HG03558 (cell line): ENCODE data around the gene ACAP2.
"Not testable (repeated sequence)": the region's sequence is repeated elsewhere in the genome, so short reads cannot be mapped to it uniquely, and the experiment has no call there.

ENCODE experiments used
- ATAC-seq: cut with Tn5 transposase; IDR thresholded peaks from one replicate; pipeline ENCODE4 v1.9.1; 2021; ENCODE audit warnings: moderate number of reproducible peaks; ENCODE audit not compliant: unreplicated experiment; ENCODE audit errors: extremely low read depth

Gene ACAP2

DNA sequence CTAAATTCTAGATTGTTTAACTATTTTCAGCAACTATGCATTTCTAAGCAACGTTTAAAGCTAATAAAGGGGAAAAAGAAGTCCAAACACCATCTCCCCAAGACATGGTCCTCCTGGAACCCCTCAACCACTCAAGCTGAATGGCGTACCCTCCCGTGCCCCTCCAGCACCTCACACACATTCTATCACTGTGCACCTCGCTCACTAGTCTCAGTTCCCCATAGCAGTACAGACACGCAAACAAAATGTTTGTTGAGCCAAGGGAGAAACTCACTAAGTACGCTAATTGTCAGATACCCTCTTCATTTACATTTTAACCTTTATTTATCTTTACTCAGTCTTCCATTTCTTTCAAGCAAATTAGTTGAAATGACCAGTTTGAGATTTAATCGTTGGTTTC is 48.8 kb downstream of the ACAP2 start:
- peak; percentile 44 for ATAC-seq

DNA sequence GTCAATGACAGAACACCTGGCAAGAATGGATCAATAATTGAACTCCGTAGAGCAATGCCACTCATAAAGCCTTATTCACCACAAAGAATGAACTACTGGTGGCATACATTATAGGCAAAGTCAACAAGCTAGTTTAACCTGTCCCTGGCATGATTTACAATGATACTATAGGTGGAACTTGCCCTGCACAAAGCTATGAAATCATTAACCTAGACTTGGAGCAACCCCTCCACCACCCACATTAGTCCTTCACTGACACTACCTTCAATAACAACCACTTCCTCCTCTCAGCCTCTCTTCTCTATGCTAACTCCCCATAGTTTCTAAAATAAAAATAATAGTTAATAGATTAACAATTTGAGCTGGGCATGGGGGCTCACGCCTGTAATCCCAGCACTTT is 54.4 kb downstream of the ACAP2 start:
- ATAC-seq = no peak

DNA sequence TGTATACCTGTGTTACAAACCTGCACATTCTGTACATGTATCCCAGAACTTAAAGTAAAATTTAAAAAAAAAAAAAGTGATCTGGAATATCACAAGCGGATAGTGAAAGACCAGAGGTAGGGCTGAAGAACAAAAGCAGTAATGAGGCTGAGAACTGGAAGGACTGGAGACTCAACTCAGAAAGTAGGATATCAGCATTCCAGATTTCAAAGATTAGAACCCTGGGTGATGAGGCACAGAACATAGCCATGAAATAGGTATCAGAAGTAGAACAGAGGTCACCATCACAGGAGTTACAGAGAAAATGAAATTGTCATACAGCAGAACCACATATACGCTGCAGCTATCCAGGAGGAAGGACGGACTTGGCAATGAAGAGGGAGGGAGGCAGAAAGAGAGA is 56.1 kb downstream of the ACAP2 start:
- no peak for ATAC-seq

DNA sequence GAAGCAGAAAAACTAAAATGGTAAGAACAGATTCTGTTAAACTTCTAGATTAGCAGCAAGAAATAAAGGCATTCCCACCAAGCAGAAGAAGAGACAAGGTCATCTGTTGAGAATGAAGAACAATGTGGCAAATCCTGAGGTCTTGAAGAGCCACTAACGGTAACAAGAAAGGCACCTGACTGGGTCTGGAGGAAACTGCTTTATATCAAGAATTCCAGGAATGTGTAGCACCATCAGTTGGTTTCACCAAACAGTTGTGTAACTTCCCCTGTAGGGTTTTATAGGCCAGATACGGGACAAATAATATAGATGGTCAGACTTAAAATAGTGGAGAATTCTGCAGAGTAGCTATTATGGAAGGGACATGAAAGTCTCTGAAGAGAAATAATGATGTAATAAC is 57.3 kb downstream of the ACAP2 start:
- ATAC-seq = no peak

DNA sequence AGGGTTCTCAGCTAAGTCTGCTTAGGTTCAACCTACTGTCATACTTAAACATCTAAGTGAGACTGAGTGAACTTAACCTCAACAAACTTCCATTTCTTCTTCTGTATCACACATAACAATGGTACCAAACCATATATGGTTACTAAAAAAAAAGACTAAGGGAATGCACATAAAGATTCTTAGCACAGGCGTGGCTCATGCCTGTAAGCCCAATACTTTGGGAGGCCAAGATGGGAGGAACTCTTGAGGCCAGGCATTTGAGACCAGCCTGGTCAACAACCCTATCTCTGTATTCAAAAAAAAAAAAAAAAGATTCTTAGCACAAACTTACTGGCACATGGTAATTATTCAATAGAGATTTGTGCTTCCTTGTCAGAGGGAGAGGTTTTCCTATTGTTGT is 57.9 kb downstream of the ACAP2 start:
- ATAC-seq = no peak

DNA sequence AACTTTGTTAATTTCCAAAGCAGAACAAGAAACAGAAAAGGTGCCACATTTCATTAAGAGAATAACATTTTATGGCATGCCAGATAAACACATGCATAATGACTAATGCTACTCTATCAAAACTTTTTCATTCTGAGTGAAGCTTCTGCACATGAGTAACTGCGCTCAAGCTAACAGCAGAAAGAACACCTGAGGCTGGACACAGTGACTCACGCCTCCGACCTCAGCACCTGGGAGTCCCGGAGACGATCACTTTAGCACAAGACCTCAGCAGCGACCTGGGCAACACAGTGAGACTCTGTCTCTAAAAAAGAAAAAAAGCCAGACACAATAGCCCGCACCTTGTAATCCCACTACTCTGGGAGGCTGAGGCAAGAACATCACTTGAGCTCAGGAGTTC is 70.6 kb downstream of the ACAP2 start:
- ATAC-seq = no peak

DNA sequence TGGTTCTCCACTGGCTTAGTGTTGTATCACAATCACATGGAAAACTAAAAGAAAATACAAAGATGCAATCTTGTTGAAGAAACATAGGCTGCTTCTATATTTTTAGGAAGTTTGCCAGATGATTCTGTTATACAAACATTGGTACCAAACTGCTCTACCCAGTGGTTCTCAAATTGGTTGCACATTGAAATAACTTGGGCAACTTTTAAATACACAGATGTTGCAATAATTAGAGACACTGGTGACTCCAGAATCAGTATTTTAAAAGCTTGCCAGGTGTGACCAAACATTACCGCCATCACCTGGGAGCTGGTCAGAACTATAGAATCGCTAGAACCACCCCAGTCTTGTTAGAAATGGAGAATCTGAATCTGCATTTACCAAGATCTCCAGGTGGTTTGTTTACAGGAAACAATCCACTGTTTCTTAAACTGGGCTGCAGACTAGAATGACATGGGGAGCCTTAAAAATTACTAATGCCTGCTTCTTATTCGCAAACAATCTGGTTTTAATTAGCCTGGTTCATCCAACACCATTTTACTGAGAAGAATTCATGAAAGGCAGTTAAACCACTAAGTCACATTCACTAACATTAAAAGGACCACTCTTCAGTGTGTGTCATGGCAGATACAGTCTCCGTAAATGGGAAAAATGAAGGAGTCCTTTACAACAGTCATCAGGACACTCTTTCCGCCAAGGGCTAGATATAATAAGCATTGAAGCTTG is 76.5 kb downstream of the ACAP2 start:
- ATAC-seq = no peak

DNA sequence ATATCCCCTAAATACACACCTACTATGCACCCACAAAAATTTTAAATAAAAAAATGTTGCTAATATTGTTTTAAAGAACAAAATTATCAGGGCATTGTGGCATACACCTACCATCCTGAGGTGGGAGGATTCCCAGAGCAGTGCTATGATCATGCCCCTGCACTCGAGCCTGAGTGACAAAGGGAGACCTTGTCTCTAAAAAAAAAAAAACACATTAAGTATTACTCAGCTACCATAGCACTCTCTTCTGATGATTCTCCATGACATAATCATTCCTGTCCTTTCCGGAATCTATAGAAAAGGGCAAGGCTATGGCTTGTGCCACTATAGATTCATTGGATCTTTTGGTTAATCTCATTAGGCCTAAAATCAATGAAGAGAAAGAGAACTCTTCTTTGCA is 77.4 kb downstream of the ACAP2 start:
- no peak for ATAC-seq

DNA sequence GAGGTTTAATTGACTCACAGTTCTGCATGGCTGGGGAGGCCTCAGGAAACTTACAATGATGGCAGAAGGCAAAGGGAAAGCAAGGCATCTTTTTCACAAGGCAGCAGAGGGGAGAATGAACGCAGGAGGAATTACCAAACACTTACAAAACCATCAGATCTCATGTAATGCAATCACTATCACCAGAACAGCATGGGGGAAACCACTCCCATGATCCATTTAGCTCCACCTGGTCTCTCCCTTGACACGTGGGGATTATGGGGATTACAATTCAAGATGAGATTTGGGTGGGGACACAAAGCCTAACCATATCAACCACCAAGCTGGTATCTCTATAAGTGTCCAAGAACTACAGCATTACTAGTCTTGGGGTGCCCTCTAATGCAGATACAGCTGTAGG is 85.0 kb downstream of the ACAP2 start:
- not testable (repeated sequence) for ATAC-seq

DNA sequence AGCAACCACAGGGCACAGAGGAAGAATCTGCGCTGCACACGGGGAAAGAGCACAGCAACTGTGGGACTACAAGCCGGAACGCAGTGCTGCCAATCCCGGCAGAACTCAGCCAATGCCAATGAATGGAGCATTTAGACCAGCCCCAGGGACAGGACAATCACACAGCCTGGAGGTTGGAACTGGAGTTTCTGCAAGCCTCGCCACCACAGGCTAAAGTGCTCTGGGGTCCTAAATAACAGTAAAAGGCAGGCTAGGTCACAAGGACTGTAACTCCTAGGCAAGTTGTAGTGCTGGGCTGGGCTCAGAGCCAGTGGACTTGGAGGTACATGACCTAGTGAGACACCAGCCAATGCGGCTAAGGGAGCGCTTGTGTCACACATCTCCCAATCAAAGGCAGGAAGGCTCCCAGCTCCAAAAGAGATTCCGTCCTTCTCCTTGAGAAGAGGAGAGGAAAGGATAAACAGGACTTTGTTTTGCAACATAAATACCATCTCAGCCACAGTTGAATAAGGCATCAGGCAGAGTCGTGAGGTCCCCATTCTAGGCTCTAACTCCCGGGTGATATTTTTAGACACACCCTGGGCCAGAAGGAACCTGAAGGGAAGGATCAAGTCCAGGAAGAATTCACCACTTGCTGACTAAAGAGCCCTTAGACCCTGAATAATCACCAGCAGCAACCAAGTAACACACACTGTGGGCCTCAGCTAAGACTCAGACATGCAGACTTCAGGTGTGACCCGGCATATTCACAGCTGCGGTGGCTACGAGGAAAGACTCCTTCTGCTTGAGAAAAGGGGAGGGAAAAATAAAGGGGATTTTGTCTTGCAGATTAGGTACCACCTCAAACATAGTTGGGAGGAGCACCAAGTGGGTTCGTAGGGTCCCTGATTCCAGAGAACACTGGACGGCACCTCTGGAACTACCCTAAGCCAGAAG is 86.4 kb downstream of the ACAP2 start:
- ATAC-seq = no peak

DNA sequence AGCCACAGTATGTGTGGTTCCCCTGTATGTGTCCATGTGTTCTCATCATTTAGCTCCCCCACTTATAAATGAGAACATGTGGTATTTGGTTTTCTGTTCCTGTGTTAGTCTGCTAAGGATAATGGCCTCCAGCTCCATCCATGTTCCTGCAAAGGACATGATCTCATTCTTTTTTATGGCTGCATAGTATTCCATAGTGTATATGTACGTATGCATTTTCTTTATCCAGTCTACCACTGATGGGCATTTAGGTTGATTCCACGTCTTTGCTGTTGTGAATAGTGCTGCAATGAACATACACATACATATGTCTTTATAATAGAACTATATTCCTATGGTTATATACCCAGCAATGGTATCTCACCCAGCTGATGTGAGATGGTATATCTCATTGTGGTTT is 88.8 kb downstream of the ACAP2 start:
- not testable (repeated sequence) for ATAC-seq

DNA sequence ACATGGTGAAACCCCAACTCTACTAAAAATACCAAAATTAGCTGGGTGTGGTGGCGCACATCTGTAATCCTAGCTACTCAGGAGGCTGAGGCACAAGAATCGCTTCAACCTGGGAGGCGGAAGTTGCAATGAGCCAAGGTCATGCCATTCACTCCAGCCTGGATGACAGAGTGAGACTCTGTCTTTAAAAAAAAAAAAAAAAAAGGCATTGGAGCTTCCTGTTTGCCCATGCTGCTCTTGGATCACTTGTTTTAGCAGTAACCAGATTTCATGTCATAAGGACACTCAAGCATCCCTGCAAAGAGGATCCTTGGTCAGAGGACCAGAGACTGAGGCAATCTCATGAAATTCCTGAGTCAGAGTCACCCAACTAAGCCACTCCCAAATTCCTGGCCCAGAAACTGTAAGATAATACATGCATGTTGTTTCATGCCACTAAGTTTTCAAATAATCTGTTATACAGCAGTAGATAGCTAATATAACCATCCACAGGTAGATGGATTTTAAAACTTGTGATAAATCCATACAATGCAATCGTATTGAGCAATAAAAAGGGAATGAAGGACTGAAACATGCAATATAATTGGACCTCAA is 89.8 kb downstream of the ACAP2 start:
- no peak for ATAC-seq

DNA sequence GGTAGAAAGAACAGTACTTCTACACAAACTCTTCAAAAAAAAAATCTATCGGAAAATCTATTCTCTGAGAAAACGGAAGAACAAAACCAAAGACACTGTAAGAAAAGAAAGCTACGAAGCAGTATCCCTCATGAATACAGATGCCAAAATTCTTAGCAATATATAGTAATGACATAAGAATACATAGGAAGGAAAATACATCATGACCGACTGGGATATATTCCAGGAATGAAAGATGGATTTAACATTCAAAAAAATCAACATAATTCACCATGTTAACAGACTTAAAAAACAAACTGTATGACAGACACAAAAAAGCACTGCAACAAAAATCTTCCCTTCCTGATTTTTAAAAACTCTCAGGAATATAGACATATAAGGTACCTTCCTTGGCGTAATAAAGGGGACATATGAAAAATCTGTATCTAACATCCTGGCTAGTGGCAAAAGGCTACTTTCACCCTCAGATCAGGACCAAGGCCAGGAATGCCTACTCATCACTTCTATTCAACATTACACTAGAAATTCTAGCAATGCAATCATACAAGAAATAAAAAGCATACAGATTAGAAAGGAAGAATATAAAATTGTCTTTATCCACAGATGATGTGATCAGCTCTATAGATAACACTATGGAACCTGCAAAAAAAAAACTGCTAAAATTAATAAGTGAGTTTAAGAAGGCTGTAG is 94.2 kb downstream of the ACAP2 start:
- ATAC-seq = no peak

DNA sequence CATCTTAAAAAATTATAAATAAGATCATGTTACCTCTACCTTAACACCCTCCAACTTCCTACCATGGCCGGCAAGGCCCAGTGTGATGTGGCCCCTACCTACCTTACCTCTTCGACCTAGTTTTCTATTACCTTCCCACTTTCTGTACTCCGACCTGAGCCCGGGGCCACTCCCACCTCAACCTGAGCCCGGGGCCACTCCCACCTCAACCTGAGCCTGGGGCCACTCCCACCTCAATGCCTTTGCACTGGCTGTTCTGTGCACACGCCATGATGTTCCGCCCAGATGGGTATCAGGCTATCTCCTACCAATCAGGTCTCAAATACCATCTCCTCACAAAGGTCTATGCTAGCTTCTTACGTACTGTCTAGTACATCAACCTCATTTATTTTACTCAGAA is 105.1 kb downstream of the ACAP2 start:
- no peak for ATAC-seq

DNA sequence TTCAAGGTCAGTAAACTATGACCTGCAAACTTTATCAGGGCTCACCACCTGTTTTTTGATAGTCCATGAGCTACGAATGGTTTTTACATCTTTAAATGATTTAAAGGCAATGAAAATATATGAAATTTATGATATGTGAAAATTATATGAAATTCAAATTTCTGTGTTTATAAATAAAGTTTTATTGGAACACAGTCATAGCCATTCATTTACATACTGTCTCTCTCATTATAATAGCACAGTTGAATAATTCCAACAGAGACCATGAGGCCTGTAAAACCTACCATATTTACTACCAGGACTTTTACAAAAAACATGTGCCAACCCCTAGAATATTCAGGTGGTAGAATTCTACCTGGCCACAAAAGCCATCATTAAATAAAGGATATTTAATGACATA is 107.9 kb downstream of the ACAP2 start:
- ATAC-seq = no peak

DNA sequence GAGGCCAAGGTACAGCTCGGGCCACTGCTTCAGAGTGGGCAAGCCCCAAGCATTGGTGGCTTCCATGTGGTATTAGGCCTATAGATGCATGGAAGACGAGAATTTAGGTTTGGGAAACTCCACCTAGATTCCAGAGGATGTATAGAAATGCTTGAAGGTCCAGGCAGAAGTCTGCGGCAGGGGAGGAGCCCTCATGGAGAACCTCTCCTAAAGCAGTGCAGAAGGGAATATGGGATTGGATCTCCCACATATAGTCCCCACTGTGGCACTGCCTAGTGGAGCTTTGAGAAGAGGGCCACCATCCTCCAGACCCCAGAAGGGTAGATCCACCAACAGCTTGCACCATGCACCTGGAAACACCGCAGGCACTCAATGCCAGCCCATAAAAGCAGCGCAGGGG is 123.8 kb downstream of the ACAP2 start:
- no peak for ATAC-seq

DNA sequence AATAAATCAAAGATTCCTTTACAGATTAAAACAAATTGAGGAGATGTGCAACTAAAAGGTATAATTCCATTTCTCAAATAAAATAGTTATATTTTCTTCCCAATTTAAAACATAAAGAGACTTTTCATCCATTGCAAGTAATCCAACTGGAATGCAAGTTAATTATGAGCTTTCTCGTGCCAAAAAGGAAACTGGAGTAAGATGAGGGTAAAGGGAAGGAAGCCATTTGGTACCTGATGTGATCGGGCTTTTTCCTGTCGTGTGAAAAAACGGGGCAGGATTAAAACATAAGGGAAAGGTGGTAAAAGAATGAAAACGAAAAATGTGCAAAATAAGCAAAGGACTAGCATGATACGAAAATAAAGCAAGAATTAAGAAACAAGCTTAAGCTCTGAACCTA is 130.1 kb downstream of the ACAP2 start:
- ATAC-seq = no peak

DNA sequence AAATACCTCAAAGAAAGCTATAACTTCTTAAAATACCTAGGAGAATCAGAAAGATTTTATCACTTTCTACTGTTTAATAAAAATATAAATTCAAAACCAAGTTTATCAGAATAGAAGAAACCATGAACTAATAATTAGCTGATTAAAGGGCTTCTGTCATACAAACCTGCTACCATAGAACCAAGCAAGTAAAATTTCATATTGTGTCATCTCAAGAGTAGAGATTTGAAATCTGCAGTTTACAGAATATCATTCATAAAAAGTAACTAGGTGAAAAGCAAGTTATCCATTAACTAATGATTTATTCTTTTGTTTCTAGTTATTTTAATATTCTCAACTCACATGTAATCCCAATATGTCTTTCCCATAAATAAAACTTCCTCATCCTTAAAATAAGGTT is 135.1 kb downstream of the ACAP2 start:
- ATAC-seq = no peak

DNA sequence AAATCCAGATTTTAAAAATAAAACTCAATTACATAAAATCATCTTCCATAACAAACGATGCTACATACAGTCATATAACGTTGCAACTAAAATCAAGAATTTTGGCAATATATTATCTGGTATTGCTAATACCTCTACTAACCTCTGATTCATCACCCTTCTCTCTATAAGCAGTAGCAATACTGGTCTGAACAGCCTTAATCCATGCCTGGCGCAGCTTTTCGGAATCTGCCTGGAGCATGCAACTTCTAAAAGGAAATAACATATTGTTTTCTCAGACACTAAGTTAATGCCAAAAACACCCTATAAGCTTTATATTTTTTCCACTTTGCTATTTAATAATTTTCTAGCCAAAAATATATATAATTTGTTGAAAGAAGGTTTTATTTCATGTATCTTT is 136.5 kb downstream of the ACAP2 start:
- ATAC-seq = no peak

DNA sequence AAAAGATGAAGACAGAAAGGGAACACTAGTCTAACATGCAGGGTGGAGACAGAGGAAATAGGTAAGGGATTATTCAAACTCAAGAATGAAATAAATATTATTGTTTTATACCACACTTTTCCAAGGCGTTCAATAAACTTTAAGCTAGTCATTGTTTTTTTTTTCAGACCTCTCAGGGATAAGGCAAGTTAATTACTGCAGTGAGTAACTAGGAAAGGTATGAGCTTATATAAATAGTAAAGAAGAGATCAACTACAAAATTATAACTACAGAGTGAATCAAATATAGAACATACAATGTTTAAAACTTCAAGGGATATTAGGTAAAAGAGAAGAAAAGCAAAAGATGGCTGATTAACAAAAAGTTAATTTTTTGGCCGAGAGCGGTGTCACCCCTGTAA is 140.4 kb downstream of the ACAP2 start:
- ATAC-seq = no peak

DNA sequence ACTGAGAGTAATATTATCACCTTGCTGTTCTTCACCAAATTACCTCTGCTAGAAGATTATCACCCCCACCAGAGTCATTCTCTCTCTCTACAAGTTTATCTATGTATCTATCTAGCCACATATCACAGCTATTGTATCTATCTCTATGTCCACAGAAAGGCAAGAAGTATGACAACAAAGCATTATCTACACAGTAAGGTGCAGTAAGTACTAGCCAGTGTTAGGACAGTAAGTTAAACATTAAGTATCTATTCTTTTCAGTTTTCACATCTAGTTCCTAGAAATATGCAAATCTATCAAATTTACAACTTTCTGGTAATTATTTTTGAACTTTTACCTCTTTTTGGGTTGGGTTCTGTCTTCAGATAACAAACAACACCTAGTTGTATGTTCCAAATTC is 145.4 kb downstream of the ACAP2 start:
- ATAC-seq = no peak
